Stimulated activated CD4-positive, alpha-beta T cell treated with anti-CD3 and anti-CD28 coated beads, Interleukin-15, amount 100 ng/mL, for 1 hour (primary cell): Measurements from ENCODE around the gene TSSK6.
A peak's percentile ranks its signal among the peaks of the same experiment; 100 is the strongest.

Experiments
- DNase-seq, 2 donors: peaks; one replicate each; pipeline ENCODE4 v3.0.0-alpha.2; 2020; ENCODE audit warnings: low read depth in 1 of 2, low spot score in 1 of 2

Gene TSSK6

DNA sequence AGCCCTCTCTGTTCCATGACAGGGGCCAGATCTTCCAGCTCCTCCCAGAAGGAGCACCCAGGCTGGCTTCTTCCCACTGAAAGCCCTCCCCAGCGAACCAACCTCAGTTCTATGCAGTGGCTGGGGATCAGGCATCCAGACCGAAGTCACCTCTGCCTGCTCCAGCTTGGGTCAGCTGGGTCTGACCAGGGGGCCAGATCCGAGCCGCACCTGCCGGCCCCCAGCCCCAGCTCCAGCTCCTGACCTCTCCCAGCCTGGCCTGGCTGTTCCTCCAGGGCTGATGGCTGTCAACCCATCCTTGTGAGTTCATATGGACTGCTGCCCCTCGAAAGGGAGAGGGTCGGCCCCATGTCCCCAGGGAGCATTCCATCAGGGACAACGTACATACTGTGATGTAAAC is 8.0 kb downstream of the TSSK6 start:
- no peak for DNase-seq

DNA sequence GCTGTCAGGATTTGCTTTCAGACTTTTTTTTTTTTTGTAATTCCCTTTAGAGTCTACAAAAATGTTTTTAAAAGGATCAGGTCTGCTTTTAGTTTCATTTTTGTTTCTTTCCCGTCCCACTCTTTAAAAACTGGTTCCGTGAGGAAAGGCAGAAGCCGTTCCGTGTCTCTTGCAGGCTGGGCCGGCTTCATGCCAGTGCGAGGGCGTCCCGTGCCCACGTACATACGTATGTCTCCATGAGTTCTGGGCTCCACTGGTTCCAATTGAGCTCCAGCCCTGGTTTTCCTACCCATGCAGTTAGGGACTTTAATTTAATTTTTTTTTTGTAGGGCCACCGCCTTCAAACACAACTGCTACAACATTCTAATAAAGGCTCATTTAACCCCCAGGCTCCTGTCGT is 8.8 kb downstream of the TSSK6 start:
- no peak for DNase-seq

DNA sequence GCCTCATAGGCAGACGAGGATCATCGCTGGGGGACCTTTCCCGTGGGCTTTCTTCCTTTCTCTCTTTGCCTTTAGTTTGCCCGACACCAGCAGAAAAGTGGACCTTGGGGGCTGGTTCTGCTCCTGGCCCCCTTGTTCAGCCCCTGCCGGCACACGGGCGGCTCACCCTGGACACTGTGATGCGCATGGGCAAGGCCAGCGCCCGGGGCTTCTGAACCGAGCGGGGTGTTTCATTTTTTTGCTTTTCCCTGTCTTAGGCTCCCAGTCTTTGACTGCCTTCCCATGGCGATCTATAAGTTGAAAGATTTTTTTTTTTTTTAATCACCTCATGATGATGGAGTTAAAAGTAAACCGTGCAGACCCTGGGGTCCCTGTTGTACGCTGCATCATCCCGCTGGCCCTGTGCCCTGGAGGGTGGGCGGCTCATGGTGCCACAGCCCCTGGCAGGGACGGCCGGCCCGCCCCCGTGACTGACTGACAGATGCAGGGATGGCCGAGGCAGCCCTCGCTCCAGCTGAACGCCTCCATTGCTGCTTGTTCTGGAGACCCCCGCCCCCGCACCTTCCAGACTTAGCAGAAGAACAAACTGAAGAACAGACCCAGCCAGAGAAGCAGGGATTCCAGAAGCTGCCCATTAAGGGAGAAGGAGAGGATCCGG is 9.6 kb downstream of the TSSK6 start:
- DNase-seq = no peak

DNA sequence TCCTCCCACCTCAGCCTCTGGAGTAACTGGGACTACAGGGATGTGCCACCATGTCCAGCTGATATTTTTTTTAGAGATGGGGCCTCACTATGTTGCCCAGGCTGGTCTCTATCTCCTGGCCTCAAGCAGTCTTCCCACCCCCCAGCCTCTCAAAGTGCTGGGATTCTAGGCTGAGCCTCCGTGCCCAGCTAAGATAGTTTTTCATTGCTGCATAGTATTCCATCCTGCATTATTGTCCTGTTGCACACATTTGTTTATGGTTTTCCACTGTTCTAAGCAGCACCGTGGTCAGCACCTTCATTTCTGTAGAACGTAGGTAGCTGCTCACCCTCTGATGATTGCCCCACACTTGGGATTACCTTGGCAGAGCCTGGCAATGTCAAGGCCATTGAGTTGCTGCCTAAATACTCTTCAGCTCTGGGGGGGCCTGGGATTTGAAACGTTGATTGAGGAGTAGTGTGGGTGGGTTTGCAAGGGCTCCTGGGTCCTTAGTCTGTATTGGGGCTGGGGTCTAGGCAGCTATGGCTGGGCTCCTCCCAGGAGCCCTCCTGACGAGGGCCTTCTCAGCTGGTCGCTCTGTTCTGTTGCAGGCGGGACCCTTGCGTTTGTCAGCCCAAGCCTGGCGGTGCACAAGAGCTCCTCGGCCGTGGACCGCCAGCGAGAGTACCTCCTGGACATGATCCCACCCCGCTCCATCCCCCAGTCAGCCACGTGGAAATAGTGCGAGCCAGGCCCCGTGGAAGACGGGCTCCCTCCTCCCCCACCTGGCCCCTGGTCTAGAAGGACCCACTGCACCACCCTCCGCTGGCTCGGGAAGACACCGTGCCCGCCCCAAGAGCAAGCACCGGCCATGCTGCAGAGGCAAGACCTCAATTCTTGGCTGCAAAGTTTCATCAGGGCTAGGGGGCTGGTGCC is 10.3 kb downstream of the TSSK6 start:
- no peak for DNase-seq

DNA sequence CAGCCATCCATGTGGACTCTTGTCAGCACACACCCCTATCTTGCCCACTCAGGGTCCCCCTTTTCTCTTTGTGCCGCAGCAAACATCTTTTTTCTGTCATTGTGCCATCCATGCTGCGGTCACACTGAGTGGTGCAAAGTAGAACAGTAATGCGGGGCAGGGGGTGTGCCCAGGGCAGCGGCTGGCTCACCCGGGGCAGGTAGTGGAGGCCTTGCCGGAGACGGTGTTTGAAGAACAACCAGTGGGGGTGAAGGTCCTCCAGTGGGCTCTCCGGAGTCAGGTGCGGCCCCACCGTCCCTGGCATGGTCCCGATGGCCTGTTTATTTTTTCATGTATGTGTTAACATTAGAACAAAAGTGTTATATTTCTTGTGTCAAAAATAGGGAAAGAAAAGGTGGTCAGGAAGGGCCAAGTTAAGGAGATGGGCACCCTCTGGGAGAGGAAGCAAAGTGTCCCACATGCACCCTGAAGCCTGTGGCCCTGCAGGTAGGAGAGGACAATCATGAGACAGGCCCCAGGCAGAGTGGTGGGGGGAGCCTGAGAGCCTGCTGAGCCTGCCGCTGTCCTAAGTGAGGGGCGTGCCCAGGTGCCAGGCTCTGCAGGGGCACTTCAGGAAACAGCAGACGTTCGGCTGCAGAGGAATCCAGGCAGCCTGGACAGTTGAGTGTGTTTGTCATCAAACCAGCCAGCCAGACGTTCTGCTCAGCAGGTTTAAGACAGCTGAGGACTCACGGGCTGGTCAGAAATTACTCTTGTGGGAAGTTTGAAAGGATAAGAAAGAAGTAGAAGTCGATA is 12.3 kb downstream of the TSSK6 start:
- DNase-seq = no peak

DNA sequence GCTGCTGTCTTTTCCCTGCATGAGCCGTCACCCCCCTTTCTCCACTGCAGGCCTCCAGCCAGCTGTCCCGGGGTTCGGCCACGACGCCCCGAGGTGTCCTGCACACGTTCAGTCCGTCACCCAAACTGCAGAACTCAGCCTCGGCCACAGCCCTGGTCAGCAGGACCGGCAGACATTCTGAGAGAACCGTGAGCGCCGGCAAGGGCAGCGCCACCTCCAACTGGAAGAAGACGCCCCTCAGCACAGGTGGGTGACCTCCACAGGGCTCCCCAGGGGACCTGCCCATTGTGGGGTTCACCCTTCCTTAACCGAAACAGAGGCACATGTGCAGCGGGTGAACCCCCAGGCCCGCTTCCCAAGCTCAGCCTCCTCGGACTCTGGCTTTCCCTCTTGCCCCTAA is 13.1 kb downstream of the TSSK6 start:
- DNase-seq = no peak

DNA sequence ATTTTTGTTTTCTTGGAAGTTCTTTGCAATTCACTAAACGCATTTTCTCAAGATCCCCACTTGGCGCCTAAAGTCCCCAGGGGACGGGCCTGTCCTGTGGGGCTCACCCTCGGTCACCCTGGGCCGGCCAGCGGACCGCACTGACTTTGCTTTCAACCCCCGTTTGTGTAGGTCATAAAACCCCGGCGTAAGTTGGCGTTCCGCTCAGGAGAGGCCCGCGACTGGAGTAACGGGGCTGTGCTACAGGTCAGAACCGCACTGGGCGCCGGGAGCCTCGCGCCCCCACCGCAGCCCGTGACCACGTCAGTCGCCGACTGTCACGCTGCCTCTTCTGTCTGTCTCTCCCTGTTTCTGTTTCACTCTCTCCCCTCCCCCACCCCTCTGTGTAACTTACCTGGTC is 13.6 kb downstream of the TSSK6 start:
- no peak for DNase-seq

DNA sequence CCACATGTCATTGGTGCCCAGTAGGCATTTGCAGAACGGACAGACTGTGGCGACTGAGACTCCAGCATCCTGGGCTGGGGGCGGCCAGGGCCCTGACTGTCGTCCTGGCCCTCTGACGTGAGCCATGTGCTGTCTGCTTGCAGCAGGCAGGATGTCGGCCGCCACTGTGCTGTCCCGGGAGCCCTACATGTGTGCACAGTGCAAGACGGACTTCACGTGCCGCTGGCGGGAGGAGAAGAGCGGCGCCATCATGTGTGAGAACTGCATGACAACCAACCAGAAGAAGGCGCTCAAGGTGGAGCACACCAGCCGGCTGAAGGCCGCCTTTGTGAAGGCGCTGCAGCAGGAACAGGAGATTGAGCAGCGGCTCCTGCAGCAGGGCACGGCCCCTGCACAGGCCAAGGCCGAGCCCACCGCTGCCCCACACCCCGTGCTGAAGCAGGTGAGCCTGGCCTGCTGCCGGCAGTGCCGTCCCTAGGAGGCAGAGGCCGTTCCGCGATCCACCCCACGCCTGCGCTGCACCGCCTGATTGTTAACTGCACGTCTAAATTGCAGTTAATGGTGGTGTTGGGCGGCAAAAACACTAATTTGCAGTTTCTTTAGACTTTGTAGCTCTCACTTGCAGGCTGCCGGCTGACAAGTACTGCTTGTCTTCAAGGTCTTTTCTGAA is 14.2 kb downstream of the TSSK6 start:
- no peak for DNase-seq

DNA sequence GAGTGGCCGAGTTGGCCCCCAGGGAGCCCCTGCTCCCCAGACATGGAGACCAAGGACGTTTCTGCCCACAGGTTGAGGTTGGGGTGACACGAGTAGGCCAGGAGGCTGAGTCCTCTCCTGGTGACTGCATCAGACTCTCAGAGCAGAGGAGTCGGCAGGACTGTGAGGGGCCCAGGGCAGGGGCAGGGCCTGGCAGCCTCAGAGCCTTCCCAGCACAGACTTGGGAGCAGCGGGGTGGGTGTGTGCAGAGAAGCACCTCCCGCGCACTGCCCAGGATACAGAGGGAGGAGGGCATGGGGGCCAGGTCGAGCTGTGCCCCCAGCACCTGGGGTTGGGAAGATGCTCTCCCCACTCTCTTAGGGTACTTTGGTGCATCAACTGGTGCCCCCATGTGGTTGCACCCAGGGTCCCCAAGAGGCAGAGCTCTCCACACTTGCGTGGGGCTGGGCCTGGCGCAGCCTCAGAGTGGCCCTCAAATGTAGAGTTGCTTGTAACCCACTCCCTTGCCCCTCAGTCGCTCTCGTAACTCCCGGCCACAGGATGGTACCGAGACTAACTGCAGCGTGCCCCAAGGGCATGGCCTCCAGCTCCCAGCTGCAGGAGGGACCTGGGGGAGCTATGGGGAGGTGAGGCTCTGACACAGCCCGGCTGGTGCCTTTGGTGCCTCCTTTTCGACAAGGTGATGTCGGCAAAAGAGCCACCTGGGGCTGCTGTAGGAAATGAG is 15.9 kb downstream of the TSSK6 start:
- DNase-seq = no peak

DNA sequence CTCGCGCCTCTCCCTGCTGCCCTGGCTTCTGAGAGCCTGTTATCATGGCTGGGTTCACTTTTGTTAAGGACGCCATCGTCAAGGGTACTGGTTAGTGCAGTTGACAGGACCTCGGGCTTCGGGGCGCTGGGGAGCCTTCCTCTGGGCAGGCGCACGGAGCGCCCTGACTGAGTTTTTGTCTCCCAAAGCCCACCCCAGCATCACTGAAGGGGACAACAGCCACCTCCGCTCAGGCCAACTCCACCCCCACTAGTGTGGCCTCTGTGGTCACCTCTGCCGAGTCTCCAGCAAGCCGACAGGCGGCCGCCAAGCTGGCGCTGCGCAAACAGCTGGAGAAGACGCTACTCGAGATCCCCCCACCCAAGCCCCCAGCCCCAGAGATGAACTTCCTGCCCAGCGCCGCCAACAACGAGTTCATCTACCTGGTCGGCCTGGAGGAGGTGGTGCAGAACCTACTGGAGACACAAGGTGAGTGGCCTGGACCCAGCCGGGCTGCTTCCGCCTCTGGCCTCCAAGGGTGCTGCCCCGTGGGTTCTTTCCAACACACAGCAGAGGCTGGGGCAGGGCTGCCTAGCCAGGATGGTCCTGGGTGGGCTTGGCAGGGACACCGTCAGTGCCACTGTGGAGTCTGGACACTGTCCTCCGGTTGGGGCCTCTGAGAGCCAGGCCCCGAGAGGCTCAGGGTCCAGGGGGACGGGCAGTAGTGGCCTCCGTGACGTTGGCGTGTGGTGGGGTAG is 16.9 kb downstream of the TSSK6 start:
- DNase-seq = no peak

DNA sequence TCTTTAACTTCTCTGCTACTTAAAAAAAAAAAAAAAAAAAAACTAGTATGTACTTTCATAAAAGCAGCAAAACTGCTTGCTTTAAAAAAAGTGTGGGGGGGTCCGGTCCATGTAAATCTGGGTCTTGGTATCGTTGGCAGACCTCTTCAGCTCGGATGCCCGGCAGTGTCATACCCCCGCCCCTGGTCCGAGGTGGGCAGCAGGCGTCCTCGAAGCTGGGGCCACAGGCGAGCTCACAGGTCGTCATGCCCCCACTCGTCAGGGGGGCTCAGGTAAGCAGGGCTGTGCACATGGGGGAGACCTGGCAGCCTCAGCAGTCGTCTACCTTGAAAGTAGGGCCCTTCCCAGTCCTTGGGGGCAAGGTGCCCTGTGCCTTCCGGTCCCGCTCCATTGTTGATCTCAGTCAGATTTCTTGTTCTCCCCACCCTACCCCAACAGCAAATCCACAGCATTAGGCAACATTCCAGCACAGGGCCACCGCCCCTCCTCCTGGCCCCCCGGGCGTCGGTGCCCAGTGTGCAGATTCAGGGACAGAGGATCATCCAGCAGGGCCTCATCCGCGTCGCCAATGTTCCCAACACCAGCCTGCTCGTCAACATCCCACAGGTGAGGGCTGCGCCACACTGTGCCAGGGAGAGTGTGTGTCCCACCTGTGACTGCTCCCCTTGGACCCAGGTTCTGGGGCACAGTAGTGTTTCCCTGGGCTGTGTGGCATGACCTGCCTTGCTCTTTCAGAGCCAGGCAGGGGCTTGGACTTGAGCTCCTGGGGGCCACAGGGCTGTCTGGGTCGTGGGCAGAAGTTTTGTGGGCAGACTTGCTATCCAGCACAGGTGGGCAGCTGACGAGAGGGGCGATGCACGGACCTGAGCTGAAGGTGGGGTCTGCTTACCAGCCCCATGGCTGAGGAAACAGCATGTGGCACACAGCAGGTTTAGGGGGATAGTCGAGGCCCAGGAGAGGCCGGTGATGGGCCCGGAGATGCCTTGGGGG is 19.4 kb downstream of the TSSK6 start:
- no peak for DNase-seq

DNA sequence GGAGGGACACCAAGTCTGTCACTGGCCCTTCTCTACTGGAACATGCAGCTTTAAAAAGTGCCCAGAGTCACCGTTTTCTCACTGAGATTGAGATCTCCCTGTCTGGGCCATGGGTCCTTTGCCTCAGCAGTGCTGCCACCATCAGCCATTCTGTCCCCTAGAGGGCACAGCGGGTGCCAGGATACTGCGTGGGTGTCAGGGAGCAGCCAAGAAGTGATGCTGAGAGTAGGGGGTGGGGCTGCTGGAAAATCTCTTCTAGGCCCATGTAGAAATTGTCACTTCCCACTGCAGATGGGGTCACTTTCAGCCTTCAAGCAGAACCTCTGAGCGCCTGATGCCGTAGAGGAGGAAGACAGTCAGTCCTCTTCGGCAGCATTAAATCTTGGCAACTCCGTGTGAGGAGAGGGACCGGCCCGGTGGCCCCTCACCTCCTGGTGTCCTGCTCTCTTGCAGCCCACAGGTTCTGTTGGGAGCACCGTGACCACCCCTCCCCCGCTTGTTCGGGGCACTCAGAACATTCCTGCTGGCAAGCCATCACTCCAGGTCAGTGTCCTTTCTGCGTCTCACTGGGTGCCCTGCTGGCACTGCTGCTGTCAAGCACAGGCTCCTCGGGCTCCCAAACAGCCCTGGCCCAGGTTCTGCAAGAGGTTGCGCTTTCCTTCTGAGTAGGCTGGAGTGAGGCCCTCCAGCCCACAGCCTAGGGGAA is 21.4 kb downstream of the TSSK6 start:
- DNase-seq = no peak

DNA sequence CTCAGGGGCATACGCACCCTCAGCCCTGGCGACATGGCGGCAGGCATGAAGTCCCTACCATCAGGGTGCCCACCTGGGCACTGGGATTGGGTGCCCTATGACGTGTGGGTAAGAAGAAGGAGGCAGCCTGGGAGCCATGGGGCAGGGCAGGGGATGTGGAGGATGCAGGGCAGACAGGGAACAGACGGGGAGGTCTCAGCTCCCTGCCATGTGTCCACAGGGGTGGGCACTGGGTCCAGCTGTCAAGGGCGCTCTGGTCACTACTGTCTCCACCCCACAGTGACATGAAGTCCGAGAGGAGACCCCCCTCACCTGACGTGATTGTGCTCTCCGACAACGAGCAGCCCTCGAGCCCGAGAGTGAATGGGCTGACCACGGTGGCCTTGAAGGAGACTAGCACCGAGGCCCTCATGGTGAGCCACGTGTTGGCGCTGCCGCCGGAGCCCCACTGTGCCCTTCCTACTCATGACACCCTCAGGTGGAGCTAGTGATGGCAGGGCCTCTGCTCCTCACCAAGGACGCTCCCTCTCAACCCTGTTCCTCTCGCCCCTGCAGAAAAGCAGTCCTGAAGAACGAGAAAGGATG is 23.2 kb downstream of the TSSK6 start:
- DNase-seq = no peak

DNA sequence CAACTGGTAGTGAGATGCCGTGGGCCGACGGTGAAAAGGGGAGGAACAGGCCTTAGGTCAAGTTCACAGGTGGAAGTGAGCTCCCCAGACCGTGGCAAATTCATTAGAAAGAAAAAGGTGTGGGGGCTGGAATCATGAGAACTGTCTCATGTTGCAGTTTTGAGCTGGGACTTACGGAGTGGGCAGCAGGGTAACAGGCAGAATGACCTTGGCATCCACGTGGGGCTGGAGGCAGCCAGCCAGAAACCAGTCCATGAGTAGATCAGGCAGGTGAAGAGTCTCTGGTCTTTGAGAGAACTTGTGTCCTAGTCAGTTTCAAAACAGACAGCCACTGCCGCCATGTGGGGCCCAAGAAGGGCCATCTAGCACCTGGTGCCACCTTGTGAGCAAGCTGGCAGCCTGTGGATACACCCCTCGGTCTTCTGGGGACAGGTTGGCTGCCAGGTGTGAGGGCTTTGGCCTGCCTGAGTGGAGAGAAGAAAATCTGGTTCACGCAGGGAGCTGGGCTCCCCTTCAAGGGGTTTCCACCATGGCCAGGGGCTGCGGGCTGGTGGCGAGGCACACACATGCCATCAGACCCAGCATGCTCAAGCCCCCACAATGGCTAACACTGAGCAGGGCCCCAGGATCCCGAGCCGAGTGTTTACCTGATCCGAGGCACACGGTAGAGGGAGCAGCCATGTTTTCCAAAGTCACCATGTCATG is 23.9 kb downstream of the TSSK6 start:
- DNase-seq = no peak

DNA sequence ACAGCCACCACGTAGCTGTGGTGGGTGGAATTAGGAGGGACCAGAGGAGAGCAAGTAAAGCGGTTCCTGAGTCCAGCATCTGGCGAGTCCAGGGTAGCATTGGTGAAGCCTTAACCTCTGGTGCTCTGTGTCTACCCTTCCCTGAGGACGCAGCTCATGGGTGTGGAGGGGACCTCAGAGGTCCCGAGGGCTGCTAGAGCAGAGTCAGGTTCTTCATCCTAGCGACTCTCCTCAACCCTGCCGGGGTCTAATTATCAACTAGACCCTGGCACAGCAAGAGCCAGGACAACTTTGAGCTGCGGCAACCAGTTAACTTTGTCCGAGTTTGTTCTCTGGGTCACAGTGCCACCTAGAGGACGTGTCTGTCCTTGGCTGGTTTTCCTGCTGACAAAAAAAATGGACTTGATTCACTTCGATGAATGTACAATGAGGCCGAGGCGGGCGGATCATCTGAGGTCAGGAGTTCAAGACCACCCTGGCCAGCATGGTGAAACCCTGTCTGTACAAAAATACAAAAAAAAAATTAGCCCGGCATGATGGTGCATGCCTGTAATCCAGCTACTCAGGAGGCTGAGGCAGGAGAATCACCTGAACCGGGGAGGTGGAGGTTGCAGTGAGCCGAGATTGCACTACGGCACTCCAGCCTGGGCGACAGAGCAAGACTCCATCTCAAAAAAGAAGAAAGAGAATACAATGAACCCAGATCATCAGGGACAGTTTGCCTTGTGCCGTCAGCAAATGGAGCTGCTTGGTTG is 25.0 kb downstream of the TSSK6 start:
- DNase-seq = peak; percentile 58 to 68

DNA sequence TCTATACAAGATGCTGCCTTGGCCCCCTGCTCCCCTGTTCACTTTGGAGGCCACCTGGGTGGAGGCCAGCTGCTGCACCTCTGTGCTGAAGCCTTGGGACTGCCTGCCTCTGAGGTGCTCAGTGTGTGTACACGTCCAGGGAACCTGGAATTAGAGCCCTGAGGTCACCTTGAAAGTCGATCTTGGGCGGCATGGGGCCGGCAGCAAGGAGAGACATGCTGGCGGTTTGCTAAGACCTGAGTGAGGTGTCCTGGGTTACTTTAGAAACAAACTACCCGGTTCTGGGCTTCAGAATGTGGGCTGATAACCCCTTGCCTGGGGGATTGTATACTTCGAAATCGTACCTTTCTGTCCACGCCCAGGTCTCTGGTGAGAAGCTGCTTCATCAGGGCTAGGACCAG is 25.5 kb downstream of the TSSK6 start:
- no peak for DNase-seq
